SK-N-SH (cell line): ENCODE measurements around the gene POFUT2. TPM values are rescaled to one million over a fixed set of nuclear protein-coding genes. Genes with fewer than 3 reads are reported as not detected.

ENCODE experiments used
- CTCF ChIA-PET: fragments of 300-600, 350-600 bp; formaldehyde crosslinking; extraction: SDS; loops from one replicate; lab custom pipeline; 2021; lab: Yijun Ruan, JAX
- POLR2A ChIA-PET: fragments of 350-600 bp; sonication (Branson Sonifier 250); formaldehyde crosslinking; extraction: SDS; loops from one replicate; lab custom pipeline; 2020; ENCODE audit warnings: antibody characterized with exemption, inconsistent platforms; lab: Yijun Ruan, JAX
- DNase-seq: peaks from one replicate; pipeline ENCODE4 v3.0.0; 2012
- H2AFZ ChIP-seq: fragments of 200-600 bp; sonication (generic); 2 replicates; pipeline ENCODE4 v1.8.1; 2016; ENCODE audit warnings: antibody characterized with exemption, mild to moderate bottlenecking, low read depth
- H3F3A ChIP-seq: fragments of 200-600 bp; sonication (generic); replicated peaks from 2 replicates; pipeline ENCODE3; 2016; ENCODE audit warnings: antibody characterized with exemption, mild to moderate bottlenecking; ENCODE audit not compliant: insufficient read depth
- H3K27ac ChIP-seq, 2 experiments: fragments of 200-500 bp in 1 of 2; fragments of 200-600 bp in 1 of 2; sonication (Bioruptor generic) in 1 of 2; sonication (generic), shearing (Covaris generic) in 1 of 2; 2 replicates each; pipeline versions ENCODE4 v1.5.1 to v1.6.1; 2014 to 2016; ENCODE audit warnings: low read depth in 2 of 2, inconsistent platforms in 1 of 2, low read length in 1 of 2, mild to moderate bottlenecking in 1 of 2, mixed read lengths in 1 of 2
- H3K27me3 ChIP-seq: fragments of 200-600 bp; sonication (generic), shearing (Covaris generic); 2 replicates; pipeline ENCODE4 v1.6.1; 2016; ENCODE audit warnings: mixed run types; ENCODE audit not compliant: insufficient read depth
- H3K36me3 ChIP-seq, 2 experiments: fragments of 200-500 bp in 1 of 2; fragments of 200-600 bp in 1 of 2; sonication (Bioruptor generic) in 1 of 2; sonication (generic) in 1 of 2; replicated peaks in 1 of 2; 2 replicates each; pipeline versions ENCODE3 to v1.5.1; 2014 to 2016; ENCODE audit warnings: low read length in 1 of 2, mild to moderate bottlenecking in 1 of 2; ENCODE audit not compliant: insufficient read depth in 2 of 2, control insufficient read depth in 1 of 2
- H3K4me1 ChIP-seq, 2 experiments: fragments of 200-500 bp in 1 of 2; fragments of 200-600 bp in 1 of 2; sonication (Bioruptor generic) in 1 of 2; sonication (generic), shearing (Covaris generic) in 1 of 2; 2 replicates each; pipeline versions ENCODE4 v1.5.1 to v1.6.1; 2014 to 2016; ENCODE audit warnings: low read depth in 1 of 2, low read length in 1 of 2, mixed run types in 1 of 2; ENCODE audit not compliant: insufficient read depth in 2 of 2, control insufficient read depth in 1 of 2
- H3K4me2 ChIP-seq: fragments of 200-600 bp; sonication (generic), shearing (Covaris generic); 2 replicates; pipeline ENCODE4 v1.6.1; 2017; ENCODE audit warnings: mixed run types
- H3K4me3 ChIP-seq, 2 experiments: fragments of 200-500 bp in 1 of 2; fragments of 200-600 bp in 1 of 2; sonication (Bioruptor generic) in 1 of 2; sonication (generic), shearing (Covaris generic) in 1 of 2; 2 replicates each; pipeline versions ENCODE4 v1.5.1 to v1.8.1; 2014 to 2016; ENCODE audit warnings: low read depth in 2 of 2, inconsistent platforms in 1 of 2, low read length in 1 of 2, mild to moderate bottlenecking in 1 of 2, mixed read lengths in 1 of 2, moderate library complexity in 1 of 2
- H3K79me2 ChIP-seq: fragments of 200-600 bp; sonication (generic); 2 replicates; pipeline ENCODE4 v1.8.1; 2017; ENCODE audit warnings: mild to moderate bottlenecking; ENCODE audit not compliant: insufficient read depth
- H3K9ac ChIP-seq: fragments of 200-600 bp; sonication (generic); 2 replicates; pipeline ENCODE4 v1.6.1; 2017; ENCODE audit warnings: mixed run types
- H3K9me2 ChIP-seq: fragments of 200-600 bp; sonication (generic); 2 replicates; pipeline ENCODE4 v1.6.1; 2017; ENCODE audit warnings: mixed run types
- H3K9me3 ChIP-seq: fragments of 200-600 bp; sonication (generic); 2 replicates; pipeline ENCODE4 v1.6.1; 2017; ENCODE audit warnings: mixed run types, mild to moderate bottlenecking, moderate library complexity
- H4K20me1 ChIP-seq: fragments of 200-600 bp; sonication (generic); 2 replicates; pipeline ENCODE4 v1.6.1; 2017; ENCODE audit warnings: mild to moderate bottlenecking, mixed run types; ENCODE audit not compliant: insufficient read depth
- FOXJ3 ChIP-seq: sonication (generic); formaldehyde crosslinking; IDR thresholded peaks from 2 replicates; pipeline ENCODE4 v1.5.1; 2020; ENCODE audit warnings: mild to moderate bottlenecking, missing genetic modification reagents
- FOXM1 ChIP-seq: IDR thresholded peaks from 2 replicates; pipeline ENCODE4 v1.4.0; 2012; ENCODE audit warnings: low read depth, mild to moderate bottlenecking
- GATA2 ChIP-seq: sonication (generic); formaldehyde crosslinking; IDR thresholded peaks from 2 replicates; pipeline ENCODE4 v1.5.0; 2020; ENCODE audit warnings: mild to moderate bottlenecking, missing genetic modification reagents
- NFIC ChIP-seq: IDR thresholded peaks from 2 replicates; pipeline ENCODE4 v1.4.0; 2012; ENCODE audit warnings: borderline replicate concordance
- POLR2AphosphoS5 ChIP-seq: IDR thresholded peaks from 2 replicates; pipeline ENCODE4 v1.6.1; 2012; ENCODE audit warnings: low read depth, low read length
- RAD21 ChIP-seq: IDR thresholded peaks from 2 replicates; pipeline ENCODE4 v1.6.1; 2012; ENCODE audit warnings: mild to moderate bottlenecking, low read length
- RFX5 ChIP-seq: IDR thresholded peaks from 2 replicates; pipeline ENCODE4 v1.6.1; 2012; ENCODE audit warnings: mild to moderate bottlenecking, improper control_type of control experiment, low read length
- SIN3A ChIP-seq: IDR thresholded peaks from 2 replicates; pipeline ENCODE4 v1.6.1; 2012; ENCODE audit warnings: low read depth, mild to moderate bottlenecking, low read length, moderate library complexity, borderline replicate concordance
- SMC3 ChIP-seq: IDR thresholded peaks from 2 replicates; pipeline ENCODE4 v1.6.1; 2012; ENCODE audit warnings: low read depth, low read length, improper control_type of control experiment
- TCF12 ChIP-seq: IDR thresholded peaks from 2 replicates; pipeline ENCODE4 v1.4.0; 2012
- TEAD4 ChIP-seq: IDR thresholded peaks from 2 replicates; pipeline ENCODE4 v1.4.0; 2012; ENCODE audit warnings: mild to moderate bottlenecking, borderline replicate concordance; ENCODE audit not compliant: insufficient read depth
- YY1 ChIP-seq: IDR thresholded peaks from 2 replicates; pipeline ENCODE4 v1.4.0; 2012; ENCODE audit warnings: low read depth, mild to moderate bottlenecking
- WGBS: methylation state at CpG from one replicate; pipeline ENCODE4 v1.1.6; 2017; ENCODE audit warnings: low lambda C conversion rate; 5-methylcytosine and 5-hydroxymethylcytosine counted together
- polyA plus RNA-seq, 3 experiments: library from polyadenylated mRNA; depleted of rRNA; stranded (reverse); fragments of >200 nt; gene quantifications; 2 replicates each; pipeline ENCODE4 v1.2.3, GENCODE V29; 2012
- TF ChIP-seq, protein P1 (sequence below): fragments of 150-350 bp; IDR thresholded peaks from 2 replicates; pipeline ENCODE4 v1.6.1; 2017; ENCODE audit warnings: antibody characterized with exemption, low read length, low read depth, borderline replicate concordance
- TF ChIP-seq, protein P2 (sequence below): IDR thresholded peaks from 2 replicates; pipeline ENCODE4; 2012
- TF ChIP-seq, protein P3 (sequence below): IDR thresholded peaks from 2 replicates; pipeline ENCODE4 v1.6.1; 2012; ENCODE audit warnings: mild to moderate bottlenecking, low read depth, low read length, moderate library complexity
- TF ChIP-seq, protein P4 (sequence below): IDR thresholded peaks from 2 replicates; pipeline ENCODE4 v1.4.0; 2012; ENCODE audit warnings: low read depth, borderline replicate concordance
- TF ChIP-seq, protein P5 (sequence below): fragments of 150-350 bp; IDR thresholded peaks from 2 replicates; pipeline ENCODE4 v1.6.1; 2016; ENCODE audit warnings: mild to moderate bottlenecking, low read depth, low read length
- TF ChIP-seq, protein P6 (sequence below): IDR thresholded peaks from 2 replicates; pipeline ENCODE4 v1.4.0; 2012; ENCODE audit warnings: low read depth

Gene POFUT2
- polyA plus RNA-seq, 1 of the 3 experiments (the other 2 are of a cell fraction), result 53.3 TPM

DNA sequence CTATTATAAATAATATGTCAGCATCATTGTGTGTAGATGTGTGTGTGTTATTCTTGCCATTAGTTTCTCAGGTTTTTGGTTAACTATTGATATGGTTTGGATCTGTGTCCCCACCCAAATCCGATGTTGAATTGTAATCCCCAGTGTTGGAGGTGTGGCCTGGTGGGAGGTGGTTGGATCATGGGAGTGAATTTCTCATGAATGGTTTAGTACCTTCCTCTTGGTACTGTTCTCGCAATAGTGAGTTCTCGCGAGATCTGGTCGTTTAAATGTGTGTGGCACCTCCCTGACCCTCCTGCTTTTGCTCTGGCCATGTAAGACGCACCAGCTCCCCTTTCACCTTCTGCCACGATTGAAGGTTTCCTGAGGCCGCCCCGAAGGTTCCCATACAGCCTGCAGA lies 9.6 kb upstream of the POFUT2 start (continued):
- TF ChIP-seq GATA2 (CRISPR knock-in tag) (no peak), RFX5 (no peak), FOXM1 (no peak), POLR2AphosphoS5 (no peak)
- TF ChIP-seq, all 33 proteins: peak for 0

DNA sequence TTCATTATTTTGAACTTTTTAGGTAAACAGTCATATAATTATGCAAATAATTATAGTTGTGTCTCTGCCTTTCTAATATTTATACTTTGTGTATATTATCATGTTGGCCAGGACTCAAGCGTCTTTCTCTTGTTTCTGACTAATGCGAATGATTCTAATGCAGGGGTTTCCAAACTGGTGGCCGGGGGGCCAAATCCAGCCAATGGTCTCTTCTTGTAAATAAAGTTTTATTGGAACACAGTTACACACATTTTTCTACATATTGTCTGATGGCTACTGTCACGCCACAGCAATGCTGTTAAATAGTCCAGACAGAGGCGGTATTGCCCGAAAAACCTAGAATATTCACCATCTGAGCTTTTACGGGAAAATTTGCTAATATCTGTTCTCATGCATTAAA lies 8.9 kb upstream of the POFUT2 start:
- Histone ChIP-seq H3K27me3 (no peaks in the 10 kb centered on the region), H3F3A (peaks cover 13% of the 10 kb centered on the region), H2AFZ (no peak overlapping the region), H3K9ac (peak overlapping the region; percentile 25; the same call in 1 of the 2 replicates), H3K27ac (peak overlapping the region; percentile 81 to 90; a peak in 3 of 4 replicates), H3K9me3 (peaks cover 3% of the 10 kb centered on the region; the same call in 1 of the 2 replicates), H3K79me2 (peaks cover 32% of the 10 kb centered on the region), H4K20me1 (no peaks in the 10 kb centered on the region), H3K4me1 (peaks cover 17 to 33% of the 10 kb centered on the region in 2 experiments; a peak in 1 of 4 replicates), H3K9me2 (no peaks in the 10 kb centered on the region), H3K36me3 (no peaks in the 10 kb centered on the region), H3K4me2 (no peak overlapping the region), H3K4me3 (no peak overlapping the region)
- ChIA-PET POLR2A (no interaction called here), CTCF (interaction anchor here (1.4 to 1.8 kb wide), 2 partner anchors 143 to 156 kb away, joined by 3 to 7 read pairs; no protein-coding TSS in a partner anchor)
- no peak for DNase-seq
- TF ChIP-seq YY1, result no peak
- TF ChIP-seq SMC3, result no peak
- TF ChIP-seq, protein P1, sequence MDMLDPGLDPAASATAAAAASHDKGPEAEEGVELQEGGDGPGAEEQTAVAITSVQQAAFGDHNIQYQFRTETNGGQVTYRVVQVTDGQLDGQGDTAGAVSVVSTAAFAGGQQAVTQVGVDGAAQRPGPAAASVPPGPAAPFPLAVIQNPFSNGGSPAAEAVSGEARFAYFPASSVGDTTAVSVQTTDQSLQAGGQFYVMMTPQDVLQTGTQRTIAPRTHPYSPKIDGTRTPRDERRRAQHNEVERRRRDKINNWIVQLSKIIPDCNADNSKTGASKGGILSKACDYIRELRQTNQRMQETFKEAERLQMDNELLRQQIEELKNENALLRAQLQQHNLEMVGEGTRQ, result no peak
- TF ChIP-seq POLR2AphosphoS5, result no peak
- no peak for TF ChIP-seq NFIC
- no peak for TF ChIP-seq FOXJ3 (CRISPR knock-in tag)
- TF ChIP-seq, protein P2, sequence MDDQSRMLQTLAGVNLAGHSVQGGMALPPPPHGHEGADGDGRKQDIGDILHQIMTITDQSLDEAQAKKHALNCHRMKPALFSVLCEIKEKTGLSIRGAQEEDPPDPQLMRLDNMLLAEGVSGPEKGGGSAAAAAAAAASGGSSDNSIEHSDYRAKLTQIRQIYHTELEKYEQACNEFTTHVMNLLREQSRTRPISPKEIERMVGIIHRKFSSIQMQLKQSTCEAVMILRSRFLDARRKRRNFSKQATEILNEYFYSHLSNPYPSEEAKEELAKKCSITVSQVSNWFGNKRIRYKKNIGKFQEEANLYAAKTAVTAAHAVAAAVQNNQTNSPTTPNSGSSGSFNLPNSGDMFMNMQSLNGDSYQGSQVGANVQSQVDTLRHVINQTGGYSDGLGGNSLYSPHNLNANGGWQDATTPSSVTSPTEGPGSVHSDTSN, result no peak
- TF ChIP-seq TEAD4, result no peak
- TF ChIP-seq, protein P3, sequence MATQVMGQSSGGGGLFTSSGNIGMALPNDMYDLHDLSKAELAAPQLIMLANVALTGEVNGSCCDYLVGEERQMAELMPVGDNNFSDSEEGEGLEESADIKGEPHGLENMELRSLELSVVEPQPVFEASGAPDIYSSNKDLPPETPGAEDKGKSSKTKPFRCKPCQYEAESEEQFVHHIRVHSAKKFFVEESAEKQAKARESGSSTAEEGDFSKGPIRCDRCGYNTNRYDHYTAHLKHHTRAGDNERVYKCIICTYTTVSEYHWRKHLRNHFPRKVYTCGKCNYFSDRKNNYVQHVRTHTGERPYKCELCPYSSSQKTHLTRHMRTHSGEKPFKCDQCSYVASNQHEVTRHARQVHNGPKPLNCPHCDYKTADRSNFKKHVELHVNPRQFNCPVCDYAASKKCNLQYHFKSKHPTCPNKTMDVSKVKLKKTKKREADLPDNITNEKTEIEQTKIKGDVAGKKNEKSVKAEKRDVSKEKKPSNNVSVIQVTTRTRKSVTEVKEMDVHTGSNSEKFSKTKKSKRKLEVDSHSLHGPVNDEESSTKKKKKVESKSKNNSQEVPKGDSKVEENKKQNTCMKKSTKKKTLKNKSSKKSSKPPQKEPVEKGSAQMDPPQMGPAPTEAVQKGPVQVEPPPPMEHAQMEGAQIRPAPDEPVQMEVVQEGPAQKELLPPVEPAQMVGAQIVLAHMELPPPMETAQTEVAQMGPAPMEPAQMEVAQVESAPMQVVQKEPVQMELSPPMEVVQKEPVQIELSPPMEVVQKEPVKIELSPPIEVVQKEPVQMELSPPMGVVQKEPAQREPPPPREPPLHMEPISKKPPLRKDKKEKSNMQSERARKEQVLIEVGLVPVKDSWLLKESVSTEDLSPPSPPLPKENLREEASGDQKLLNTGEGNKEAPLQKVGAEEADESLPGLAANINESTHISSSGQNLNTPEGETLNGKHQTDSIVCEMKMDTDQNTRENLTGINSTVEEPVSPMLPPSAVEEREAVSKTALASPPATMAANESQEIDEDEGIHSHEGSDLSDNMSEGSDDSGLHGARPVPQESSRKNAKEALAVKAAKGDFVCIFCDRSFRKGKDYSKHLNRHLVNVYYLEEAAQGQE, result no peak
- TF ChIP-seq, protein P4, sequence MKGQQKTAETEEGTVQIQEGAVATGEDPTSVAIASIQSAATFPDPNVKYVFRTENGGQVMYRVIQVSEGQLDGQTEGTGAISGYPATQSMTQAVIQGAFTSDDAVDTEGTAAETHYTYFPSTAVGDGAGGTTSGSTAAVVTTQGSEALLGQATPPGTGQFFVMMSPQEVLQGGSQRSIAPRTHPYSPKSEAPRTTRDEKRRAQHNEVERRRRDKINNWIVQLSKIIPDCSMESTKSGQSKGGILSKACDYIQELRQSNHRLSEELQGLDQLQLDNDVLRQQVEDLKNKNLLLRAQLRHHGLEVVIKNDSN, result no peak
- TF ChIP-seq SIN3A, result no peak
- no peak for TF ChIP-seq RAD21
- TF ChIP-seq, protein P5, sequence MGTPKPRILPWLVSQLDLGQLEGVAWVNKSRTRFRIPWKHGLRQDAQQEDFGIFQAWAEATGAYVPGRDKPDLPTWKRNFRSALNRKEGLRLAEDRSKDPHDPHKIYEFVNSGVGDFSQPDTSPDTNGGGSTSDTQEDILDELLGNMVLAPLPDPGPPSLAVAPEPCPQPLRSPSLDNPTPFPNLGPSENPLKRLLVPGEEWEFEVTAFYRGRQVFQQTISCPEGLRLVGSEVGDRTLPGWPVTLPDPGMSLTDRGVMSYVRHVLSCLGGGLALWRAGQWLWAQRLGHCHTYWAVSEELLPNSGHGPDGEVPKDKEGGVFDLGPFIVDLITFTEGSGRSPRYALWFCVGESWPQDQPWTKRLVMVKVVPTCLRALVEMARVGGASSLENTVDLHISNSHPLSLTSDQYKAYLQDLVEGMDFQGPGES, result no peak
- no peak for TF ChIP-seq TCF12
- TF ChIP-seq, protein P6, sequence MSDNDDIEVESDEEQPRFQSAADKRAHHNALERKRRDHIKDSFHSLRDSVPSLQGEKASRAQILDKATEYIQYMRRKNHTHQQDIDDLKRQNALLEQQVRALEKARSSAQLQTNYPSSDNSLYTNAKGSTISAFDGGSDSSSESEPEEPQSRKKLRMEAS, result no peak
- no peak for TF ChIP-seq FOXM1
- WGBS, result 98% methylated on average over 7 of the region's 7 CpGs
